Erythroblast (primary cell): ENCODE measurements around the gene TMEM33.
"Not testable (repeated sequence)": the region's sequence is repeated elsewhere in the genome, so short reads cannot be mapped to it uniquely, and the experiment has no call there.

ENCODE experiments used
- DNase-seq, 2 experiments: peaks; one replicate each; lab custom pipeline; 2025; lab: John Stamatoyannopoulos, UW
- GATA1 ChIP-seq: IDR thresholded peaks from 2 replicates; pipeline ENCODE4 v1.6.1; 2011; ENCODE audit warnings: low read depth, mild to moderate bottlenecking, control low read depth, low read length, moderate library complexity
- POLR2A ChIP-seq: IDR thresholded peaks from 2 replicates; pipeline ENCODE4 v1.6.1; 2011; ENCODE audit warnings: mild to moderate bottlenecking, low read length

The TMEM33 gene, protein sequence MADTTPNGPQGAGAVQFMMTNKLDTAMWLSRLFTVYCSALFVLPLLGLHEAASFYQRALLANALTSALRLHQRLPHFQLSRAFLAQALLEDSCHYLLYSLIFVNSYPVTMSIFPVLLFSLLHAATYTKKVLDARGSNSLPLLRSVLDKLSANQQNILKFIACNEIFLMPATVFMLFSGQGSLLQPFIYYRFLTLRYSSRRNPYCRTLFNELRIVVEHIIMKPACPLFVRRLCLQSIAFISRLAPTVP

DNA sequence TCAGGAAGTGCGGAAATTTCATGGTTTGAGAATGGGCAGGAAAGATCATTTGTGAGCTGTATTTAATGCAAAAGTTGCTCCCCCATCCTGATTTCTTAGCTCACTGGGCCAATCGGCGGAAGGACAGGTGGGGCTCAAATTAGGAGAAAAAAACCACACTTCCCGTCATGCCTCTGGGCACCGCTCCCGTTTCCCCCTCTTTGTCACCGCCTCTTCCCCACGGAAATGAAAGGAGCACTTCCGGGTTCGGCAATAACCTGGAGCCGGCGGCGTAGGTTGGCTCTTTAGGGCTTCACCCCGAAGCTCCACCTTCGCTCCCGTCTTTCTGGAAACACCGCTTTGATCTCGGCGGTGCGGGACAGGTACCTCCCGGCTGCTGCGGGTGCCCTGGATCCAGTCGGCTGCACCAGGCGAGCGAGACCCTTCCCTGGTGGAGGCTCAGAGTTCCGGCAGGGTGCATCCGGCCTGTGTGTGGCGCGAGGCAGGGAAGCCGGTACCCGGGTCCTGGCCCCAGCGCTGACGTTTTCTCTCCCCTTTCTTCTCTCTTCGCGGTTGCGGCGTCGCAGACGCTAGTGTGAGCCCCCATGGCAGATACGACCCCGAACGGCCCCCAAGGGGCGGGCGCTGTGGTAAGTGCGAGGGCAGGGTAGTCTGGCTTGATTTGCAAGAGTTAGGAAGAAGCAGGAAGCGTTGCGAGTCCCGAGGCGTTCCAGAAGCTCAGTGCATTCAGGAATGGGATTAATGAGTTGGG, at the start of gene TMEM33:
TMEM33 (plus strand) TSS at position 529 of the 751 bp plus-strand sequence; CDS start at position 585, 56 bp downstream.
- DNase-seq, result peak; percentile 86 to 88

DNA sequence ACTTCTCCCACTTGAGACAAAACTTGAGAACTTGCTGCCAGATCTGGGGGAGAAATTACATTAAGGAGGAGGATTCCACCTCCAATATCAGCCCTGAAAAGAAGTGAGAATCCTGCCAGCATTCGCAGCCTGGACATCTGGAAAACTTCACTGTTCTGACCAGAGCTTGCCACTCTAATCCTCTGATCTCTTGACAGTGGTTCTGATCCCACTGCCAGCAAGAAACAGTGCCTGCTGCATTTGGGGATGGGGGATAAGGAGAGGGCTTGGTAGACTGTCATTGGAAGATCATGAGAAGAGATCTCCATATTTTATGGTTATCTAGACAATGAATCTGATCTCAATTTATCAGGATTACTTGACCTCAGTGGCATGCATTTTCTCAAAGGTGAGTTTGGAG, 49.8 kb upstream of the TMEM33 start:
- no peak for DNase-seq
- TF ChIP-seq GATA1 (no peak), POLR2A (no peak)

More for the DNA sequence above, at the start of gene TMEM33:
- TF ChIP-seq GATA1 (no peak), POLR2A (peak; percentile 90)

DNA sequence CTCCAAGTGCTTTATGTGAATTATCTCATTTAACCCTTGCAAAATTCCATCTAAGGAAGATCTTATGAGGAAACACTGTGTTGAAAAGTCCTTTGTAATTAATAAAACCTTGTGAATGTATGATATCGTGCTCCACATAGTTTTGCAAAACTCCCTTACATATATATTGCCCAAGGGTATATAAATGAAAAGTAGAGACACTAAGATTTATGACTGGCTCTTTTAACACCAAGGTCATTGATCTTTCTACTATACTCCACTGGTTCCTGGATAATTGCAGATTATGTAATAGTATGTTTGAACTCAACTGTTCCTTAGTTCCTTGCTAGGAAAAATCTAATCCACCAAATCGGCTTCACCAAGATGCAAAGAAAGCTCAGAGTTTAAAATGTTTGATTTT, 48.0 kb upstream of the TMEM33 start:
- DNase-seq, result no peak
- no peak for TF ChIP-seq GATA1
- no peak for TF ChIP-seq POLR2A

DNA sequence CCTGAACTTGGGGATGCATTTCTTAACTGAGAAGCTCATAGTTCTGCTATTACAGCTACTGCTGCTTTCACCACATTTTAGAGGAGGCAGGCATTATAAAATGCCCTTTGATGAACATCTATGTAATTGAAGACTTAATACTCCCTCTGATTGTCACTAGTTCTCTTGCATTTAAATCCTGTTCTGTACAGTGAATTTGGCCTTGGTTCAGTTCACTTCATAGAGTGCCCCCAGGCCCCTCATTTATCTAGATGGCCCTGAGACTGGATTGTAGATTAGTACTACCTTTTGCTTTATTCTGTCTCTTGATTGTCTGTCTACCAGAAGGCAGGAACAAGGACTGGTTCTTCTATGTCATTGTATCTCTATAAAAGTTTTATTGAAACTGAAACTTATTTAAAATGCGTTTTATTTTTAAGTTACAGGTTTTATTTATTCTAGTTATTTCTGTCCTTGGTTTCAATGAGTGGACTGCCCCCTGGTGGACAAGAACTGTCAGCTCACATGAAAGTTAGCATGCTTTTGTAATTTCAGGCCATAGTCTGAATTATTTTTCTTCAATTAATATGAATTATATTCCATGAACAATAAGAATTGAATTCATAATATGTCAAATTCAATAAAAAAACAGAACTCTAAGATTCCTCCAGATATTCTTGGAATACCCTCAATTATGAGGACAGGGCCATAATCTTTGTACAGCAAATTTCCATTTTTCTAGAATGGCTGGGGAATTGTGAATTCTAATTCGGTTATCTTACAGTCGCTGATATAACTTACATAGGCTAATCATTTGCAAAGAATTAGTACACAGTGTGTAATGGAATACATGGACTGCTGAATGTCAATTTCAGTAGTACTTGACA, 47.2 kb upstream of the TMEM33 start:
- TF ChIP-seq POLR2A (no peak), GATA1 (no peak)
- DNase-seq, result peak; percentile 42 to 70

DNA sequence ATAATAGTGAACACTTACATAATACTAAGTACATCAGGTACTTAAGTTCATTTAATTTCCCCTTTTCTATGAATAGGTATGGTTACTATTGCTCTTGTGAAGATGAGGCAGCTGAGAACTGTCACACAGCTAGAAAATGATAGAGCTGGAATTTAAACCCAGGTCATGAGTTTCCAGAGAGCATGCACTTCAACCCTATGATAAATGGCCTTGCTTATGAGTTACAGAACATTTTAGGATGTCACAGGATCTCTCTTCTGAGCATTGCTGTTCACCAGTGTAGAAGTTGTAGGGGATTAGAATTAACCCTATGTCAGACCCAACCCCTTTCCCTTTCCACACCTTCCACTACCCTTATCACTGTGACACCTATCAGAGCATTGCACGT, 46.5 kb upstream of the TMEM33 start:
- DNase-seq, result no peak
- TF ChIP-seq GATA1 (no peak), POLR2A (no peak)

DNA sequence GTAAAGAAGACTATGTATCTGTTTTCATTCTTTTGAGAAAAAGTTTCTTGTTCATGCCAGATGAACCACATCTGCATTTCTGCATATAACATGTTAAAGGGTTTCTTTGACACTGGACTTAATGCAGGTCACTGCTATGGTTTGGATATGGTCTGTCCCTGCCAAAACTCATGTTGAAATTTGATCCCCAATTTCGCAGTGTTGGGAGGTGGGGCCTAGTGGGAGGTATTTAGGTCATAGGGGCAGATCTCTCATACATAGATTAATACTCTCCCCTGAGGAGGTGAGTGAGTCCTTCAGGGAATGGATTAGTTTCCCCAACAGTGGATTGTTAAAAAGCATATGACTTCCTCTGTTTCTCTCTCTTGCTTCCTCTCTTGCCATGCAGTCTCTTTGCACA, 45.9 kb upstream of the TMEM33 start:
- DNase-seq, result no peak
- TF ChIP-seq GATA1, result no peak
- no peak for TF ChIP-seq POLR2A

DNA sequence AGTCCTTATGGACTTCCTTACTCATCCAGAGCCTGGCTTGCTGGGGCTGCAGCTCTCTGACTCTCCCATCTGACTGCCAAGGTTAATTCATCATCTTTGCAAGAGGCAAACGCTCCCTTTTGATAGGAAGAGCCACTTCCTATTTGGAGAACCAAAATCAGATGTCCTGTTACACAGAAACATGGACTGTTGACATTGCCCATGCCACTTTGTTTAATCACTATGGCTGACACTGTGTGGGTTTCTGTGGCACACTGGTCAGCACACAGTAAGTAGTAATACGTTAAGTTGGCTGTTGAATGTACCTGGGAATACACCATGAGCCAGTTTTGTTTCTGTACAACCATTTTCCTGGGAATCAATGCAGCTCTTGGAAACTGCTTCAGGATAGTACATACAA, 45.1 kb upstream of the TMEM33 start:
- DNase-seq, result no peak

DNA sequence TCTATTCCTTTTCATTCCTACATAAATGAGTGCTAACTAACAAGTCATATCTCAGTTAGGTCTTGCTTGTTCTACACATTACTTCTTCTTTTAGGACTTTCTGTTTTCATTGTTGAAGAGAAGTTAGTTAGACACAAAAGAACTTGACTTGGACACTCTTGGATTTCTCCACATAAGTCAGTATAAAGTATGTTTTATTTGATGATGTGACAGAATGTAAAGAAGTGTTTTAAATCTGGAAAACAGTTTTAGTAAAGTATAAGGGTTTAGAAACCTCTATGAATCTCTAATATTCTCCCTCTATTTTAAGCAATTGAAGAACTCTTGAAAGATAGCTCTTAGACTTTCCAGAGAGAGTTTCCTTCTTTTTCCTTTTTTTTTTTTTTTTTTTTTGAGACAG, 38.6 kb upstream of the TMEM33 start:
- no peak for DNase-seq
- no peak for TF ChIP-seq GATA1
- no peak for TF ChIP-seq POLR2A

More for the DNA sequence above, 45.1 kb upstream of the TMEM33 start:
- TF ChIP-seq POLR2A (no peak), GATA1 (no peak)

DNA sequence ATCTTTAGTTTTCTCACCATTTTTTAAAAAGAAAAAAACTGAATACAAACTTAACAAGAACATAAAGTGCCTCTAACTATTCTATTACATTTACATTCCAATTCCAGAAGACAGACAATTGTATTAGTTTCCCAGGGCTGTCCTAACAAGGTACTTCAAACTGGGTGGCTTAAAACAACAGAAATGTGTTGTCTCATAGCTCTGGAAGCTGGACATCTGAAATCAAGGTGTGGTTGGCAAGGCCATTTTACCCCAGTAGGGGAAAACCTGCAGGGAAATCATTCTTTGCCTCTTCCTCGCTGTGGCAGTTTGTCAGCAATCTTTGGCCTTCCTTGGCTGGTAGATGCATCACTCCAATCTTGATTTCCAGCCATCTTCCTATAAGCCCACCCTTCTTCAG, 37.5 kb upstream of the TMEM33 start:
- no peak for TF ChIP-seq POLR2A
- no peak for TF ChIP-seq GATA1
- no peak for DNase-seq

DNA sequence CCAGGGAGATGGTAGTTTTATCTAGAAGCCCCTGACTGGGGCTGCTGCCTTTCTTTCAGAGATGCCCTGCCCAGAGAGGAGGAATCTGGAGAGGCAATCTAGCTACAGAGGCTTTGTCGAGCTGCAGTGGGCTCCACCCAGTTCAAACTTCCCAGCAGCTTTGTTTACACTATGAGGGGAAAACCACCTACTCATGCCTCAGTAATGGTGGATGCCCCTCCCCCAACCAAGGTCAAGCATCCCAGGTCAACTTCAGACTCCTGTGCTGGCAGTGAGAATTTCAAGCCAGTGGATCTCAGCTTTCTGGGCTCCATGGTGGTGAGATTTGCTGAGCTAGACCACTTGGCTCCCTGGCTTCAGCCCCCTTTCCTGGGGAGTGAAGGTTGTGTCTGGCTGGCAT, 26.1 kb upstream of the TMEM33 start:
- not testable (repeated sequence) for DNase-seq

DNA sequence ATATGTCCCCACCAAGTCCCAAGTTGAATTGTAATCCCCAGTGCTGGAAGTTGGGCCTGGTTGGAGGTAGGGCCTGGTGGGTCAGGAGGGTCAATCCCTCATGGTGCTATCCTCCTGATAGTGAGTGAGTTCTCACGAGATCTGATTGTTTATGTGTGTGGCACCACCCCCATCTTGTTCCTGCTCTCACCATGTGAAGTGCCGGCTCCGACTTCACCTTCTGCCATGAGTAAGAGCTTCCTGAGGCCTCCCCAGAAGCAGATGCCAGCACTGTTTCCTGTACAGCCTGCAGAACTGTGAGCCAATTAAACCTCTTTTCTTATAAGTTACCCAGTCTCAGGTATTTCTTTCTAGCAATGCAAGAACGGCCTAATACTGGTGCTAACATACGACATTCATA, 22.7 kb upstream of the TMEM33 start:
- TF ChIP-seq POLR2A (no peak), GATA1 (no peak)
- DNase-seq, result no peak

DNA sequence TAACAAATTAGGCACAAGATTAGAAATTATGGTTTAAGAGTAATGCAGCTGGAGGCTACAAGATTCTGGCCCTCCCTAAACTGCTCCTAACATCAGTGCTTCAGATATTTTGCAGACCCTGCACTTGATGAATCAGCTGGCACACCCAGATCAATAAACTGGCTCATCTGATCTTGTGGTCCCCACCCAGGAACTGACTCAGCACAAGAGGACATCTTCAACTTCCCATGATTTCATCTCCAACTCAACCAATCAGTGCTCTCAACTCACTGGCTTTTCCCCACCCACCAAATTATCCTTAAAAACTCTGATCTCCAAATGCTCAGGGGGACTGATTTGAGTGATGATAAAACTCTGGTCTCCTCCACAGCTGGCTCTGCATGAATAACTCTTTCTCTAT, 21.7 kb upstream of the TMEM33 start:
- no peak for TF ChIP-seq POLR2A
- no peak for DNase-seq

DNA sequence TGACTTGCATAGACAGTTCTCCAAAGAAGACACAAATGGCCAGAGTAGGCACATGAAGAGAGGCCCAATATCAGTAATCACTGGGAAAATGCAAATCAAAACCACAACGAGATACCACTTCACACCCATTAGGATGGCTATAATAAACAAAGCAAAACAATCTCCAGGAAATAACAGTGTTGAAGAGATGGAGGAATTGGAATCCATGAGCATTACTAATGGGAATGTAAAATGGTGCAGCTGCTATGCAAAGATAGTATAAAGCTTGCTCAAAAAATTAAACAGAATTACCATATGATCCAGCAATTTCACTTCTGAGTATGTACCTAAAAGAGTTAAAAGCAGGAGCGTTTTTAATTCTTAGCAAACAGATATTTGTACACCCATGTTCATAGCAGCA, 17.0 kb upstream of the TMEM33 start:
- TF ChIP-seq GATA1 (no peak), POLR2A (no peak)
- no peak for DNase-seq

DNA sequence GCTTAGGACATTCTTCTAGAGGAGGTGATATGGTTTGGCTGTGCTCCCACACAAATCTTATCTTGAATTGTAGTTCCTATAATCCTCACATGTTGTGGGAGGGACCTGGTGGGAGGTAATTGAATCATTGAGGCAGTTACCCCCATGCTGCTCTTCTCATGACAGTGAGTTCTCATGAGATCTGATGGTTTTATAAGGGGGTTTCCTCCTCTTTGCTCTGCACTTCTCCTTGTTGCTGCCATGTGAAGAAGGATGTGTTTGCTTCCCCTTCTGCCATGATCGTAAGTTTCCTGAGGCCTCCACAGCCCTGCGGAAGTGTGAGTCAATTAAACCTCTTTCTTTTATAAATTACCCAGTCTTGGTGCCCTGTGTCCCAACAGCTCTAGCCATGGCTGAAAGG, 14.8 kb upstream of the TMEM33 start:
- DNase-seq, result not testable (repeated sequence)
